GM12864 (cell line): ENCODE data around the gene WSCD1.

Source experiments
- DNase-seq: peaks from one replicate; pipeline ENCODE4 v3.0.0-alpha.2; 2011; ENCODE audit warnings: low read depth
- H3K4me3 ChIP-seq: 2 replicates; pipeline ENCODE4 v1.5.1; 2011; ENCODE audit warnings: mild to moderate bottlenecking, low read depth, low read length, control low read depth
- TF ChIP-seq, protein P1 (sequence below): IDR thresholded peaks from 2 replicates; pipeline ENCODE4 v1.5.1; 2011; ENCODE audit warnings: low read depth, mild to moderate bottlenecking, moderate library complexity, low read length, control low read depth, inconsistent platforms; ENCODE audit errors: missing control alignments

The WSCD1 gene

DNA sequence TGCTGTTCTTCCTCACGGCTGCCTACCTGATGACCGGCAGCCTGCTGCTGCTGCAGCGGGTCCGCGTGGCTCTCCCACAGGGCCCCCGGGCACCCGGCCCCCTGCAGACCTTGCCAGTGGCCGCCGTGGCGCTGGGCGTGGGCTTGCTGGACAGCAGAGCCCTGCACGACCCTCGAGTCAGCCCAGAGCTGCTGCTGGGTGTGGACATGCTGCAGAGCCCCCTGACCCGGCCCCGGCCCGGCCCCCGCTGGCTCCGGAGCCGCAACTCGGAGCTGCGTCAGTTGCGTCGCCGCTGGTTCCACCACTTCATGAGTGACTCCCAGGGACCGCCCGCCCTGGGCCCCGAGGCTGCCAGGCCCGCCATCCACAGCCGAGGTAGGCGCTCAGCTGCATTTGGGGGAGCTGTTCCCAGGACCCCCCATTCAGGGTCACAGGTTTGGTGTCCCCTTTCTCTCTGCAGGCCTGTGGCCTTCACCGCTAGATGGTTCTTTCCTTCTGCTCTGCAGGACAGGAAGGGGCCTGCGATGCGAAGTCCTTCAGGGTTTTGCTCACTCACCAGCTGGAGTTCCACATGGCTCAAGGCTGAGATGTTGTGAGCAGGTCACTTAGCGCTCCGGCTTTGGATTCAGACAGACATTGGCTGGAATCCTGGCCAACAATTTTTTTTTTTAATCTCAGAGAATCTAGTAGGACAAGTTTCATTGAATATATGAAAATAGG lies 10.7 kb downstream of the WSCD1 start:
- no peak for DNase-seq
- TF ChIP-seq, protein P1, sequence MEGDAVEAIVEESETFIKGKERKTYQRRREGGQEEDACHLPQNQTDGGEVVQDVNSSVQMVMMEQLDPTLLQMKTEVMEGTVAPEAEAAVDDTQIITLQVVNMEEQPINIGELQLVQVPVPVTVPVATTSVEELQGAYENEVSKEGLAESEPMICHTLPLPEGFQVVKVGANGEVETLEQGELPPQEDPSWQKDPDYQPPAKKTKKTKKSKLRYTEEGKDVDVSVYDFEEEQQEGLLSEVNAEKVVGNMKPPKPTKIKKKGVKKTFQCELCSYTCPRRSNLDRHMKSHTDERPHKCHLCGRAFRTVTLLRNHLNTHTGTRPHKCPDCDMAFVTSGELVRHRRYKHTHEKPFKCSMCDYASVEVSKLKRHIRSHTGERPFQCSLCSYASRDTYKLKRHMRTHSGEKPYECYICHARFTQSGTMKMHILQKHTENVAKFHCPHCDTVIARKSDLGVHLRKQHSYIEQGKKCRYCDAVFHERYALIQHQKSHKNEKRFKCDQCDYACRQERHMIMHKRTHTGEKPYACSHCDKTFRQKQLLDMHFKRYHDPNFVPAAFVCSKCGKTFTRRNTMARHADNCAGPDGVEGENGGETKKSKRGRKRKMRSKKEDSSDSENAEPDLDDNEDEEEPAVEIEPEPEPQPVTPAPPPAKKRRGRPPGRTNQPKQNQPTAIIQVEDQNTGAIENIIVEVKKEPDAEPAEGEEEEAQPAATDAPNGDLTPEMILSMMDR: no peak
- no peak overlapping the region for H3K4me3 ChIP-seq

DNA sequence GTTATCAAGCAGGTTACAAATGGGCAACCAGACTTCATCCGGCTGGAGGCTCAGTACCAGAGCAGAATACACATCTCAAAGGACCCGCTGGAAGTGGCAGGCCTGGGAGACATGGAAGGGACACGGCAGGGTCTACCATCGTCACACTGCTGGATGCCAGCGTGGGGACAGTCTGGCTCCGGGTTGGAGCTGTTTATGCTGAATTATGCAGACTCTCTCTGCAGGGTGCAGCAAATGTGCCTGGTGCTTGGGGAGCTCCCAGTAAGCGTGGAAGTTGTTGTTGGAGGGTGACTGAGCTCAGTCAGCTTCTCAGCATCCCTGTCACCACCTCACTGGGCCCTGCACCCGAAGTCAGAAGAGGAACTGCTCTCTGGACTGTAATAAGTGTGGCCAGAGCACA lies 12.2 kb downstream of the WSCD1 start:
- DNase-seq: no peak
- TF ChIP-seq, protein P1: no peak
- no peak overlapping the region for H3K4me3 ChIP-seq

DNA sequence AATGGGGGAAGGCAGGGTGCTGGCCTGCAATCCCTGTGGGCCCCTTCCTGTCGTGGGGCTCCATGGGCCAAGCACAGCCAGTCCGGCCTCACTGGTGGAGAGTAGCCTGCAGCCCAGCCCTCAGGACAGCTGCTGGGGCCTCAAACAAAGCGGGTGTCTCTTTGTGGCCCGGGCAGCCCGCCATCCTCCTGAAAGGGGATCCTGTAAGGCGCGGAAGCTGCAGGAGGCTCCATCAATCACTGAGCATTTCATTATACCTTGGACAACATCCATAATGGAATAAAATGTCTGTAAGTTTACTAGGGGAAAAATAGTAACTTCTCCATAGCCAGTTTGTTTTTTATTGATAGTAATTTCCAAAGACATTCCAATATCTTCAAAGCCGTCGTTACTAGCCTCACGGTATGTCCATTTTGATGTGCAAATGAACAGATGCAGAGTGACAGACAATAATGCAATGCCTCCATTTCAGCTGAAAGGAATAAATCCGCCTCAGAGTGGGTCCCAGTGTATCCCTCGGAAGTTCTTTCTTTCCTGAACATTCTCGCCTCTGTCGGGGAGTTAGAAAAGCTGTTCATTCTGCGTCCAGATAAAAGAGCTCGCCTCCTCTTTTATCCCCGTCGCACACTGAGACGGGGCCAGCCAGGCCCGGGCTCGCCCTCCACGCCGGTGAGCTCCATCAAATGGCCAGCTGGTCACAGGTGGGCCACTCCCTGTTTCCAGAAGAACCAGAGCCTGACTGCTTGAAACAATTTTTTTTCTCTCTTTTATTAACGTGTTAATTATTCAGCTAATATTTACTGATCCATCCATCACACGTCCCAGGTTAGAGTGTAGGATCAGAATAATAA lies 14.4 kb downstream of the WSCD1 start:
- TF ChIP-seq, protein P1: no peak
- no peak overlapping the region for H3K4me3 ChIP-seq
- no peak for DNase-seq

DNA sequence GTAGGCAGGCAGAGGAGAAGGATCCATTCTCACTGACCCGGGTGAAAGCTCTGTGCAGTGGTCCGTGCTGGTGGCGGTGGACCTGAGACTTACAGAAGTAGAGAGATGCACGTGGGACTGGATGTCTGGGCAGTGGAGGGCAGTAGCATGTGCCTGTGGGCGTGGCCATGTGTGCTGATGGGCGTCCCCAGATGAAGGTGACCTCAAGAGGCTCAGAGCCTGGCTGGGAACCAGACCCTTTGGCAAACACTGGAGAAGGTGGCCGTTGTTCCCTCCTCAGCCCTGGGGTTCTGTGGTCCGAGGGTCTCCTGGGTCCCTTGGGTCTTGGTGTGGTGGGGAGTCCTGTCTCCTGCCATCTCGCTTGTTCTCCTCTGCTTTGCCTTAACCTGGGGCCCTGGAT lies 15.6 kb downstream of the WSCD1 start:
- H3K4me3 ChIP-seq: no peak overlapping the region
- no peak for DNase-seq
- TF ChIP-seq, protein P1: no peak

DNA sequence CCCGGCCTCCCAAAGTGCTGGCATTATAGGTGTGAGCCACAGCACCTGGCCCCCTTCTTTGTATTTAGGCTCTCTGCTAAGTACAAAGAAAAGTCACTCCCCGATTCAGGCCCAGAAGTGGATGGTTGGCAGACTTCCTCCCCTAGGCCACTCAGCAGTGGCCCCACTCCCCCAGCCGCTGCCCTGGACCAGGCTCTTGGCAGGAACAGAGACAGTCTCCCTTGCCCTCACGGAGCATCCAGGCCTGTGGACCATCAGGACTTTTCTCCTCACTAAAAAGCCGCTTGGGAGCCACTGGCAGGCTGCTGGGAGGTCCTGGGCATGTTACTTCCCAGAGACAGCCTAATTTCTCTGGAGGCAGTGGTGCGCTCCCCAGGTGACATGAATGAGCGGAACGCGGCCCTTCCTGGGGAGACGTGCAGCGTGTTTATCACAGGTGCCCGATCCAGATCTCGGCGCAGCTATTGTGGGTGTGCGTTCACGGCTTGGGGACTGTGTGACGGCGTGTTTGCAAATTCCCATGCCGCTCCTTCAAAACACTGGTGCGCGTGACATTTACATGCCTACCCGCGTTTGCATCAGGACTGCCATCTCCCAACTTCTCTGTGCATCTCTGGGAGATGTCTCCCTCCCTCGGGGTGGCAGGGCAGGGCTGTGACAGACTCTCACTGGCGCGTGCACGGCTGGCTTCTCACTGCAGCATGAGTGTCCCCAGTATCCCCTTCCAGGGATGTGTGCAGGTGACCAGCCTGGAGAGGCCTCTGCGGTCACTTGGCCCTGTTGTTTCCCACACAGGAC lies 16.6 kb downstream of the WSCD1 start:
- TF ChIP-seq, protein P1: no peak
- DNase-seq: no peak
- H3K4me3 ChIP-seq: no peak overlapping the region

DNA sequence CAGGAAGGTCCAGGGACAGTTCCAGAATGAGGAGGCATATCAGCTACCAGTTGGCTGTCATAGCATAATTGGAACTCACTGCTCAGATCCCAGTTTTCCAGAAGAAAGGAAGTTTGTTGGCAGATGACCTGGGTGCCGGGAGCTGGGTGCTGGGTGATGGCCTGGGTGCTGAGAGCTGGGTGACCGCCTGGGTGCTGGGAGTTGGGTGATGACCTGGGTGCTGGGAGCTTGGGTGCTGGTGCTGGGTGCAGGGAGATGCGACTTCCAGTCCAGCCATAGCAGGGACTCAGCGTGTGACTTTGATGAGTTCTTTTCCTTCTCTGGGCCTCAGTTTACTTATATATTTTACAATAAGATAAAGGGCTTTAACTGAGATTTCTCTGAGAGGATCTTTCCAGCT lies 18.0 kb downstream of the WSCD1 start:
- H3K4me3 ChIP-seq: no peak overlapping the region
- TF ChIP-seq, protein P1: no peak
- DNase-seq: no peak
